SK-N-SH (cell line): ENCODE data around the gene PTPN22.

Experiments
- ELF1 ChIP-seq: IDR thresholded peaks from 2 replicates; pipeline ENCODE4 v1.4.0; 2012
- EZH2phosphoT487 ChIP-seq: fragments of 200-600 bp; sonication (generic); IDR thresholded peaks from 2 replicates; pipeline ENCODE4 v1.6.1; 2017; ENCODE audit warnings: low read depth, mixed run types, mild to moderate bottlenecking, antibody characterized with exemption, moderate library complexity, borderline replicate concordance
- MXI1 ChIP-seq: IDR thresholded peaks from 2 replicates; pipeline ENCODE4 v1.6.1; 2012; ENCODE audit warnings: mild to moderate bottlenecking, low read depth, low read length, improper control_type of control experiment
- SIN3A ChIP-seq: IDR thresholded peaks from 2 replicates; pipeline ENCODE4 v1.6.1; 2012; ENCODE audit warnings: low read depth, mild to moderate bottlenecking, low read length, moderate library complexity, borderline replicate concordance
- SMC3 ChIP-seq: IDR thresholded peaks from 2 replicates; pipeline ENCODE4 v1.6.1; 2012; ENCODE audit warnings: low read depth, low read length, improper control_type of control experiment
- TAF1 ChIP-seq: IDR thresholded peaks from 2 replicates; pipeline ENCODE4 v1.6.1; 2012; ENCODE audit warnings: low read depth, mild to moderate bottlenecking, low read length, moderate library complexity, borderline replicate concordance
- TCF12 ChIP-seq: IDR thresholded peaks from 2 replicates; pipeline ENCODE4 v1.4.0; 2012
- TEAD4 ChIP-seq: IDR thresholded peaks from 2 replicates; pipeline ENCODE4 v1.4.0; 2012; ENCODE audit warnings: mild to moderate bottlenecking, borderline replicate concordance; ENCODE audit not compliant: insufficient read depth
- YY1 ChIP-seq: IDR thresholded peaks from 2 replicates; pipeline ENCODE4 v1.4.0; 2012; ENCODE audit warnings: low read depth, mild to moderate bottlenecking
- TF ChIP-seq, protein P1 (sequence below): fragments of 200-600 bp; sonication (generic); IDR thresholded peaks from 2 replicates; pipeline ENCODE4 v1.6.1; 2017; ENCODE audit warnings: antibody characterized with exemption, mild to moderate bottlenecking, moderate library complexity
- TF ChIP-seq, protein P2 (sequence below): IDR thresholded peaks from 2 replicates; pipeline ENCODE4 v1.4.0; 2012; ENCODE audit warnings: low read depth, borderline replicate concordance

DNA sequence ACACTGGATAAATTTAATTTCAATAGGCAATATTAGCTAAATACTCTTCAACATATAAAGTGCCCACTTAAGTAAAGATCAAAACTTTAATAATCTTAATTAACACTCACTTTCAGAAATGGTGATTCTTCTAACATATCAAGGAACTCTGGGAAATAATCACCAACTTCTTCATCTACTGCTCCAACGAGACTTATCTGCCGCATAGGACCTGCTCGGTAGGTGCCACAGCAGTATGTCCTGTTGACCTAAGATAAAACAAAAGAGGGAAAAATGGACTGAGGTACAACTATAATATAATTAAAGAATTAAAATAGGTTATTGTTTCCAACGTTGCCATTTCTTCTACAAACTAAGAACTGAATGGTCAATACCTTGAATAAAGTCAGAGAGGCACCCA lies 94.0 kb downstream of the PTPN22 start:
- TF ChIP-seq MXI1: no peak
- TF ChIP-seq, protein P1, sequence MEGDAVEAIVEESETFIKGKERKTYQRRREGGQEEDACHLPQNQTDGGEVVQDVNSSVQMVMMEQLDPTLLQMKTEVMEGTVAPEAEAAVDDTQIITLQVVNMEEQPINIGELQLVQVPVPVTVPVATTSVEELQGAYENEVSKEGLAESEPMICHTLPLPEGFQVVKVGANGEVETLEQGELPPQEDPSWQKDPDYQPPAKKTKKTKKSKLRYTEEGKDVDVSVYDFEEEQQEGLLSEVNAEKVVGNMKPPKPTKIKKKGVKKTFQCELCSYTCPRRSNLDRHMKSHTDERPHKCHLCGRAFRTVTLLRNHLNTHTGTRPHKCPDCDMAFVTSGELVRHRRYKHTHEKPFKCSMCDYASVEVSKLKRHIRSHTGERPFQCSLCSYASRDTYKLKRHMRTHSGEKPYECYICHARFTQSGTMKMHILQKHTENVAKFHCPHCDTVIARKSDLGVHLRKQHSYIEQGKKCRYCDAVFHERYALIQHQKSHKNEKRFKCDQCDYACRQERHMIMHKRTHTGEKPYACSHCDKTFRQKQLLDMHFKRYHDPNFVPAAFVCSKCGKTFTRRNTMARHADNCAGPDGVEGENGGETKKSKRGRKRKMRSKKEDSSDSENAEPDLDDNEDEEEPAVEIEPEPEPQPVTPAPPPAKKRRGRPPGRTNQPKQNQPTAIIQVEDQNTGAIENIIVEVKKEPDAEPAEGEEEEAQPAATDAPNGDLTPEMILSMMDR: no peak
- no peak for TF ChIP-seq EZH2phosphoT487
- no peak for TF ChIP-seq TAF1
- no peak for TF ChIP-seq ELF1
- TF ChIP-seq, protein P2, sequence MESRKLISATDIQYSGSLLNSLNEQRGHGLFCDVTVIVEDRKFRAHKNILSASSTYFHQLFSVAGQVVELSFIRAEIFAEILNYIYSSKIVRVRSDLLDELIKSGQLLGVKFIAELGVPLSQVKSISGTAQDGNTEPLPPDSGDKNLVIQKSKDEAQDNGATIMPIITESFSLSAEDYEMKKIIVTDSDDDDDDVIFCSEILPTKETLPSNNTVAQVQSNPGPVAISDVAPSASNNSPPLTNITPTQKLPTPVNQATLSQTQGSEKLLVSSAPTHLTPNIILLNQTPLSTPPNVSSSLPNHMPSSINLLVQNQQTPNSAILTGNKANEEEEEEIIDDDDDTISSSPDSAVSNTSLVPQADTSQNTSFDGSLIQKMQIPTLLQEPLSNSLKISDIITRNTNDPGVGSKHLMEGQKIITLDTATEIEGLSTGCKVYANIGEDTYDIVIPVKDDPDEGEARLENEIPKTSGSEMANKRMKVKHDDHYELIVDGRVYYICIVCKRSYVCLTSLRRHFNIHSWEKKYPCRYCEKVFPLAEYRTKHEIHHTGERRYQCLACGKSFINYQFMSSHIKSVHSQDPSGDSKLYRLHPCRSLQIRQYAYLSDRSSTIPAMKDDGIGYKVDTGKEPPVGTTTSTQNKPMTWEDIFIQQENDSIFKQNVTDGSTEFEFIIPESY: no peak
- TF ChIP-seq SMC3: no peak
- TF ChIP-seq SIN3A: no peak
- no peak for TF ChIP-seq TEAD4
- no peak for TF ChIP-seq TCF12
- no peak for TF ChIP-seq YY1
